ENCODE data around the gene SPAG4.
A peak's percentile ranks its signal among the peaks of the same experiment; 100 is the strongest.

Gene SPAG4

GRCh38 chr20:35660122-35660937 is 44.7 kb downstream of the SPAG4 start:
- no peak for DNase-seq

- DNase-seq, result no peak
Observed at GRCh38 chr20:35661053-35661452, 45.4 kb downstream of the SPAG4 start.

GRCh38 chr20:35661908-35662307 is 46.3 kb downstream of the SPAG4 start:
- no peak for DNase-seq

GRCh38 chr20:35662551-35662950 is 46.9 kb downstream of the SPAG4 start:
- DNase-seq, result no peak

GRCh38 chr20:35663516-35664465 is 48.2 kb downstream of the SPAG4 start:
- DNase-seq, result no peak

GRCh38 chr20:35664466-35665206 is 49.0 kb downstream of the SPAG4 start, which contains the start of the genes CPNE1 and RBM12:
TSS of gene CPNE1 (minus strand) at chr20:35664900. CDS start at chr20:35632923, 31,977 bp downstream.
TSS of gene RBM12 (minus strand) at chr20:35664900. CDS start at chr20:35655322, 9,578 bp downstream.
- DNase-seq, result peak; percentile 49

DNA sequence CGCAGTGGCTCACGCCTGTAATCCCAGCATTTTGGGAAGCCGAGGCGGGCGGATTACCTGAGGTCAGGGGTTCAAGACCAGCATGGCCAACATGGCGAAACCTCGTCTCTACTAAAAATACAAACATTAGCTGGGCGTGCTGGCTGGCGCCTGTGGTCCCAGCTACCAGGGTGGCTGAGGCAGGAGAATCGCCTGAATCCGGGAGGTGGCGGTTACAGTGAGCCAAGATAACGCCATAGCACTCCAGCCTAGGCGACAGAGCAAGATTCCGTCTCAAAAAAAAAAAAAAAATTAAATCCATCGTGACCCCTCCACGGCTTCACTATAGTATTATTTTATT is 50.3 kb downstream of the SPAG4 start:
- no peak for DNase-seq

GRCh38 chr20:35669221-35669620 is 53.6 kb downstream of the SPAG4 start:
- DNase-seq, result no peak

- no peak for DNase-seq
Observed at GRCh38 chr20:35669681-35670080, 54.1 kb downstream of the SPAG4 start.

Data from SIG-M5 (cell line).